HuH-7 (cell line): ENCODE measurements around the gene VWA7.
A peak's percentile ranks its signal among the peaks of the same experiment; 100 is the strongest.

Experiments
- DNase-seq: peaks from one replicate; pipeline ENCODE4 v3.0.0; 2011; ENCODE audit warnings: low spot score

VWA7 gene

GRCh38 chr6:31778999-31779885 is 2.1 kb upstream of the VWA7 start:
- no peak for DNase-seq

DNA sequence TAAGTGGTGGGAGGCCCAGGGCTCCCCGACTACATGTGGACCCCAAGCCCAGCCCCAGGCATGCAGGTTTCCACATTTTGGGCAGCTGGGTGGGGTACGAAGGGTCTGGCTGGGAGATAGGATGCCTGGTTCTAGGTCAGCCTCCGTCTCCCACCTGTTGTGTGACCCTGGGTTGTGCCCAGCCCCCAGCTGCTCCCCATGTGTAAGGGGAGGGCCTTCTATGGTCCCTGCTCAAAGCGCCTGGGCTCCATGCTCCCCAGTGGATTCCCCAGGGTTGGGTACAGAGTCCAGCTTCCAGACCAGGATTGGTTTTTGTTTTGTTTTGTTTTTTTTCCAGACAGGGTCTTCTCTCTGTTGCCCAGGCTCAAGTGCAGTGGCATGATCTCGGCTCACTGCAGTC is 1.1 kb upstream of the VWA7 start:
- no peak for DNase-seq

DNA sequence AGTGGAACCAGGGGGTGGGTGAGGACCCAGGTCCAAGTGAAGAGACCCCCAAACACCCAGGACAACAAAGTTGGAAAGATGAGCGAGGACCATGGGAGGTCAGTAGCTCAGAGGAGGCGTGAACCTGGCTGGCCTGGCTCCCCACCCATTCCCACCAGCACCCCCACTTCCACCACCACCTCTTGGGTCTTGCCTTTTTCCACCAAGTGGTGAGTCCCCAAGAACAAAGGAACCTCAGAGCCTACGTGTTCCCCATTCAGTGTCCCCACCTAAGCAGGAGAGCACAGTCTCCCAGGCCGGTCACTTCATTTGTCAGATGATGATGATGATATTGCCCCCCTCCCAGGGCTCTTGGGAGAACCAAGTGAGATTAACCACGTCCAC is 531 bp upstream of the VWA7 start:
- DNase-seq = no peak

DNA sequence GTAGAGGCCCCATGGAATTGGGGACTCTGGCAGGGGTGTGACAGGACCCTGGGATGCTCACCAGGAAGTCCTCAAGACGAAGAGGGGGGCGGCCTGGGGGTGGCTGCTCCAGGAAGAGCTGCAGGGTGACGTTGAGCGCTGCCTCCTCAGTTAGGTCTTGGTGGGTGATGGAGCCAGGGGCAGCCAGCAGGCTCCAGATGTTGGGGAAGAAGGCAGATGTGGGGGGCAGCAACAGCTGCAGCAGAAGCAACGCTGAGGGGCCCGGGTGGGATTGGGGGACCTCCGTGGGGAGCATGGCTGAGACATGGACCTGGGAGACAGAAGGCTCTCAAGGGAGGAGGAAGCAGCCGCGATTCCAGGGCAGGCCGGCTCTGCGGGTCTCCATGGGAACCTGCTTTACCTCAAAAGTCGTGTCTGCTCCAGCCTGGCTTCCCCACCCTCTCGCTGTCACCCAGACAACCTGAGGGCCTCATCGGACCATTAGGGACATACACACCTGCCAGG is 591 bp downstream of the VWA7 start:
- DNase-seq = no peak

DNA sequence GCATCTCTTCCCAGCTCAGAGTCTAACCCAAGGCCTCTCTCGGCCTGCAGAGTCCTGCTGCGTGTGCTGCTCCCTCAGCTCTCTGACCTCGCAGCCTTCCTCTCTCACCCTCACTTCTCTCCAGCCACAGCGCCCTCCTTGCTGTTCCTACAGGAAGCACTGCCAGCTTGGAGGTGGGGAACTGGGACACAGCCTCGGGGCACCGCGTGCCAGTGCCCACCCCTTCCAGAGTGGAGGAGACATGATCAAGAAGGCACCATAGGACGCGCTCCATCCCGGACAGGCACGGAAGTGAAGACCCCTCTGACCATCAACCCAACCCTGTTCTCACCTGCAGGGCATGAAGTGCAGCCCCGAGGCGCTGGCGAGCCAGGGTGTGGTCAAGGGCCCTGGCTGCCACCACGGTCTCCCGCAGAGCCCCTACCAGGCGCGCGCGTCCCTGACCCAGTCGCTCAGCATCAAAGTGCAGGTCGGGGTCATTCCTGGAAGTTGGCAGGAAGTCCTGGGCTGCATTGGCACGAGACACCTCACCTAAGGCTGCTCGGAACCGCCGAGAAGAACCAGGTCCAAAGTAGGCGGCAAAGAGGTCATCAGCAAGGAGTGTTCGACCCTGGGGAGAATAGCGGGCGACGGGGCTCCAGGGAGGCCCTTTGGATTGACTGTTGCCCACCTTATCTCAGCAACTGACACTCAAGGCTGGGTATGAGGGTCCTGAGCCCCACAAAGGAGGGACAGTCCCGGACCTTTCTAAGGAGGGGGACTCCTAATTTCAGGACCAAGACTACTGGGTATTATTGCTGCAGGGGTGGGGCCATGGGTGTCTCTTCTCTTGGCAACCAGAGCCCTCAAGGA is 1.3 kb downstream of the VWA7 start:
- DNase-seq = no peak

DNA sequence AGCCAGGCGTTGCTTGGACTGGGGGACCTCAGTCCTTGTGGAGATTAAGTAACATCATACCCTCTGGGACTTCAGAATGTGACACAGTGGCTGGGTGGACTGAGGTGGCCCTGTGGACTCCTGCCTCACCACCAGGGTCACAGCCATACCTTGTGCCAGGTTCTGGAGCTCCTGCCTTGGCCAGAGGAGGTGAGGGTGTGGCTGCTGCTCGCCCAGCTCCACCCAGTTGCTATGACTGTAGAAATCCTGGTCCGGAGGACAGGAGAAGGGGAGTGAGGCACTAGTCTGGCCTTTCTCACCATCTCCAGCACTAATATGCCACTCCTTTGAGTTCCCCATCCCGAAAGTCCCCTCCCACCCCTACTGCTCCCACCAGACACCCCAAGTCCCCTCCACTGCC is 1.9 kb downstream of the VWA7 start:
- no peak for DNase-seq

DNA sequence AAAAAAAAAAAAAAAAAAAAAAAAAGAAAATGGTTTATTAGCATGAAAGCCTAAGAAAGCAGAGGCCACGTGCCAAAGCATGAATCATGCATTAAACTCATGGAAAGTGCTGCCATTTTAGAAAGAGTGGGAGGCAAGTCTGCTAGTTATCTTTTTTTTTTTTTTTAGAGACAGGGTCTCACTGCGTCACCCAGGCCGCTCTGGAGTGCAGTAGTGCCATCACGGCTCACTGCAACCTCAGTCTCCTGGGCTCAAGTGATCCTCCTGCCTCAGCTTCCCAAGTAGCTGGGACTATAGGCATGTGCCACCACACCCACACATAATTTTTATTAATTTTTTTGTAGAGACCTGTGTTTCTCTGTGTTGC is 5.2 kb downstream of the VWA7 start:
- no peak for DNase-seq

DNA sequence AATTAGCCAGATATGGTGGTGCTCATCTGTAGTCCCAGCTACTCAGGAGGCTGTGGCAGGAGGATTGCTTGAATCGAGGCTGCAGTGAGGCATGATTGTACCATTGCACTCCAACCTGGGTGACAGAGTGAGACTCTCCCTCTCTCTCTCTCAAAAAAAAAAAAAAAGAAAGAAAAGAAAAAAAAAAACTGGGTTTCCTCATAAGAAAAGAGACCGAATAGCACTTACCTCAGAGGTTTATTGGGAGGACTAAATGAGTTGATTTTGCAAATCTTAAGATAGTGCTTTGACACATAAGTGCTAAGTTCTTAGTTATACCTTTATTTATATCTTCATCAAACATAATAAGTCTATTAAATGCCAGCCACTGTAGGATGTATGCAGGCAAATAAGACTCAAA is 6.3 kb downstream of the VWA7 start:
- DNase-seq = no peak

- peak; percentile 96 for DNase-seq
These were observed 7.3 kb downstream of the VWA7 start for GRCh38 chr6:31769684-31770371.

GRCh38 chr6:31768363-31769257 is 8.5 kb downstream of the VWA7 start:
- DNase-seq = no peak

DNA sequence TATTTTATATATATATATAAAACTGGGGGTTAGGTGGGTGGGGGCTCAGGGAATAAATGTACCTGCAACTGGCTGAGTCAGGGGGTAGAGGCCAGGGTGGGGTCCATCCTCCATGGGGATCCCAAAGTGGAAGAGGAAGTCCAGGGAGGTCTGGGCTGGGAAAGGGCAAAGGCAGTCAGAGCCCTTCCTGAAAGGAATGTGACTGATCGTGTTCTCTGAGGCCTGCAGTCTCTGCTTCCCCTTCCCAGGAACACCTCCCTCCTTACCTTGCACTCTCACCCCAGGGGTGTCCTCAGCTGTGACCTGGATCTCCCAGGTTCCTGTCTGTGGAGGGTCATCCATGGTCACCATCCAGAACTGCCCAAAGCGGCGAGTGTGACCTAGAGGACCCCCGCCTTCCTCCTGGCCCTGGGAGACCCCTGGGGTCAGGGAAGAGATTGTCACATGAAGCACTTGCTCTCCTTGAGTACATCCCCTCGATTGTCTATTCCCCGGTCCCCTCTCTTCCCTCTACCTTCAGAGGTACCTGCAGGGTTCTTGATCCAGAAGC is 10.0 kb downstream of the VWA7 start:
- no peak for DNase-seq

GRCh38 chr6:31765910-31766794 is 11.0 kb downstream of the VWA7 start:
- DNase-seq = no peak

- DNase-seq = no peak
These were observed 11.6 kb downstream of the VWA7 start for GRCh38 chr6:31765559-31765909.

DNA sequence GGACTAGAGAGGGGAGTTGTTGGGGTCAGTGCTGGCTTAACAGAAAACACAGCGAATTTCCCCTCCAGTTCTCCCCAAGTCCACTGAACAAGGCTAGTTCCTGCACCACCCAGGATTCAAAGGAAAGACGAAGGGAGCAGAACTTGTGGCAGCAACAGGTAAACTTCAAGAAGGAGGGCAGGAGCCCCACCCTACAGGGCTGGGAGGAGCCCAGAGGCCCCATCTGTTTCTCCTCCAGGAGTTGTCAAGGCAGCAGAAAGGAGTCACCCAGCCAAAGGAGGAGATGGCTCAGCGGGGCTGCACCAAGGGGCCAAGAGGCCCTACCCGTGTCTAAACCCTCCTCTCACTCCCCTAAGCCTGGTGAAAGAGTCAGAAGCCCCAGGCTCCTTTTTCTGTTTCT is 12.9 kb downstream of the VWA7 start:
- no peak for DNase-seq

DNA sequence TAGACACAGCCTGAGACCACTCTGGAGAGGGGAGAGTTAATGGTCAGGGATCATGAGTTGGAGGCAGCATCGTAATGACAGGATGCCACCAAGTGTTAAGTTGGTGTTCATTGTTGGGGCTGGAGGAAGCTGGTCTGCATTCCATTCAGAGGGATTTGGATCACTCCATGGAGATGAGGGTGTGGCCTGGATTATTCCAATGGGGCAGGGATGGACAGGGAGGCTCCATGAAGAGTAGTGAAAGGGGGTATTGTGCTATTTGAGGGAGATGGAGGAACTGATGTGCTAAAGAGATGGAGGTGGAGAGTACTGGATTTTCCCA is 13.5 kb downstream of the VWA7 start:
- DNase-seq = no peak

GRCh38 chr6:31762878-31763618 is 14.1 kb downstream of the VWA7 start:
- DNase-seq = no peak

GRCh38 chr6:31762356-31762755 is 14.8 kb downstream of the VWA7 start, which contains the start of gene SAPCD1:
SAPCD1 (plus strand) TSS chr6:31762656; CDS start chr6:31763055, 399 bp downstream.
- DNase-seq = no peak

DNA sequence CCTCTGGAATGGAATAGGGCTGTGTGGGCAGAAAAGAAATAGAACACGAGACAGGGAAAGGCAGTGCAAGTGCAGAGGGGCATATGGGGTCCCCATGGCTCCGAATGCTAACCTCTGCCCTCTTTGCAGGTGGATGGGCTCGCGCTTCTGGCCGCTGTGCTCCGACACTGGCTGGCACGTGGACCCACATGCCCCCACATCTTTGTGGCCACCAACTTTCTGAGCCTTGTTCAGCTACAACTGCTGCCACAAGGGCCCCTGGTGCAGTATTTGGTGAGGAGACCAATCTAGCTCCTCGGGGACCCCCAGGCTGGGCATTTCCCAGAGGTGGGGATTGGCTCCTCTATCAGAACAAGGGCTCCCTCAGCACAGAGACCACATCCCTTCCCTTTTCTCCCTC is 15.8 kb downstream of the VWA7 start:
- DNase-seq = no peak

- no peak for DNase-seq
These were observed 16.3 kb downstream of the VWA7 start for GRCh38 chr6:31760790-31761189.

DNA sequence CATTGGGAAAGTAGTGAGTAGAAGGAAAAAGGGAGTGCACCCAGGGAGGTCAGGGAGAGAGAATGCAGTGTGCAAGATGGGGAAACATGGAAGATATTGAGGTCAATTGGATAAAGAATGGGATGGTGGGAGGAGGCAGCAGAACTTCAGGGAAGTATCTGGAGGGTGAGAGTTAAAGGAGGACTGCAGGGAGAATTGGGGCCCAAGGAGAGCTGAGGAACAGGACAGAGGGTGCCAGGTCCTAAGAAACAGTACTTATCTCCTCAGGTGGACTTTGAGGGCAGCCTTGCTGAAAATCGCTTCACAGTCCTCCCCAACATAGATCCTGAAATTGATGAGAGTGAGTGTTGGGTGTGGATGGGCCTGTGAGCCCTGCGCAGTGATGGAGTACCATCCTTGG is 18.8 kb downstream of the VWA7 start:
- no peak for DNase-seq
